ENCODE data around the gene SLC37A1.

Gene SLC37A1

GRCh38 chr21:42597487-42598158 lies 84.0 kb downstream of the SLC37A1 start:
- DNase-seq = no peak

GRCh38 chr21:42598159-42598735 lies 84.6 kb downstream of the SLC37A1 start:
- no peak for DNase-seq

DNA sequence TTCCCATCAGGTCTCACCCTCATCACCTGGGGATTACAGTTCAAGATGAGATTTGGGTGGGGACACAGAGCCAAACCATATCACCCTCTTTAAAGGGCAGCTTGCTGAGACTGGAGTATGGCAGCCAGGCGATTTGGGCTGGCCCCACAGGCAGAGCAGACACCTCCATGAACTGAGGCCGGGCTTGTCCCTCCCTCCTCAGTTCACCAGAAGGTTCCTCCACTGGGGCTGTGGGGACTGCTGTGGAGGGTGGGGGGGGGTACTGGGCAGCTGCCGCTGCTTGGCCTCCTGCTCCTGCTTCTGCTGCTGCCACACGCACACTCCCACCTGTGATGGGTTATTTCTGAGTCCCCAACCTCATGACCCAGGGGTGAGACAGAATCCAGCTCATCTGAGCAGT lies 85.8 kb downstream of the SLC37A1 start:
- no peak for DNase-seq

GRCh38 chr21:42599962-42600361 lies 86.3 kb downstream of the SLC37A1 start:
- DNase-seq = no peak

GRCh38 chr21:42601656-42602055 lies 88.0 kb downstream of the SLC37A1 start:
- no peak for DNase-seq

- DNase-seq = no peak
These were observed 93.5 kb downstream of the SLC37A1 start for GRCh38 chr21:42607102-42607501.

- DNase-seq = no peak
These were observed 94.0 kb downstream of the SLC37A1 start for GRCh38 chr21:42607525-42608102.

- no peak for DNase-seq
These were observed 94.8 kb downstream of the SLC37A1 start for GRCh38 chr21:42608446-42608845.

GRCh38 chr21:42609811-42610210 lies 96.2 kb downstream of the SLC37A1 start:
- DNase-seq = peak; percentile 31 to 46

DNA sequence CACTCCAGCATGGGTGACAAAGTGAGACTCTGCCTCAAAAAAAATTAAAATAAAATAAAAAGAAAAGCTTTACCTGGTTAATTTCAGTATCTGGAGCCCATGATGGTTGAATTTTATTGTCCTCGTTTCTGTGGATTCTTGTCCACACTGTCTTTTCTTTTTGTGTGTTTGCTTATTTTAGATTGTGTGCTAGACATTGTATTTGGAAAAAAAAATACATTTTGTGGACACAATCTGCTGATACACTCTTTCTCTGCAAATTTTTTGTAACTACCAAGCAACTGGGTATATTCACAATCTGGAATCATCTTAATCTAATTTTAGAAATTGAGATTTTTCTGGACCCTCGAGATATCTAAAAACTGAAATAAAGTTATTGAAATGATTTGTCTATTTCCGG lies 98.2 kb downstream of the SLC37A1 start:
- DNase-seq = no peak

DNA sequence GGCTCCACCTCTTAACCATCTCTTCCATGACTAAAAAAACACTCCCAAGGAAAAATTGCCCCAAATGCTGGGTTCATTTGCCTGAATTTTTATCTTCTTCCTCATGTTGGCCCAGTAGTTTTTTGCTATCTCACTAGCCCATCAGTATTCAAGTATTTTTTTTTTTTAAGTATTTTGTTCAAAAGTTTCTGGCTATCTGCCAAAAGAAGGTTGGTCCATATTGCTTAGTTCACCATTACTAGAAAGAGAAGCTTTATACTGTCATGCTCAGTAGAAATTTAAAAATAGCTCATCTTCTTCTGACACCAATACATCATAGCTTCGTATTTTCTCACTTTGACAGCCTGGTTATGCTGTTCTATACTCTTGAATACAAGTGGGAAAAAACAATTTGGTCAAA lies 98.7 kb downstream of the SLC37A1 start:
- no peak for DNase-seq

GRCh38 chr21:42613756-42614155 lies 100.1 kb downstream of the SLC37A1 start:
- no peak for DNase-seq

DNA sequence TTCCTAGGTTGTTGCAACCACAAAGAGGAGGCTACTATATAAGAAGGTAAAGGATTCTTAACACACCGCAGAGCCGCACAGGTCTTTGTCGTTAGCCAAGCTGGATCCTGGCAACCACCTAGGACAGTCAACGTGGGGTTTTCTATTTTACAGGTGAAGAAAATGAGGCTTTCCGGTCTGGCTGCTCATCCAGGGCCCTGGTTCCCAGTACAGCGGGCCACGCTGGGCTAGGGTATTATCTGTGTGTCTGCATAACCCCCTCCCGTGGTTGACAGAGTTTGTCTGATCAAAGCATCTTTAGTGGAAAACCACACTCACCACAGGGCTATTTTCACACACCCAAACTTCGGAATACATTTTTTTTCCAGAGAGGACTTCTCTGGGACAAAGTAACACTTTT lies 100.7 kb downstream of the SLC37A1 start:
- peak; percentile 24 to 59 for DNase-seq

GRCh38 chr21:42614811-42615351 lies 101.2 kb downstream of the SLC37A1 start:
- DNase-seq = peak; percentile 61 to 62

DNA sequence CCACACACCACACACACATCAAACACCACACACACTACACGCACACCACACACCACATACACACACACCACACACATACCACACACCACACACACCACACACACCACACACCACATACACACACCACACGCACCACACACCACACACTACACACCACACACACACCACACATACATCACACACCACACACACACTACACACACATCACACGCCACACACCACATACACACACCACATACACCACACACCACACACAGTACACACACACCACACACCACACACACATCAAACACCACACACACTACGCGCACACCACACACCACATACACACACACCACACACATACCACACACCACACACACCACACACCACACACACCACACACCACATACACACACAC lies 101.7 kb downstream of the SLC37A1 start:
- DNase-seq = peak in 1 of 2 donors; percentile 21

DNA sequence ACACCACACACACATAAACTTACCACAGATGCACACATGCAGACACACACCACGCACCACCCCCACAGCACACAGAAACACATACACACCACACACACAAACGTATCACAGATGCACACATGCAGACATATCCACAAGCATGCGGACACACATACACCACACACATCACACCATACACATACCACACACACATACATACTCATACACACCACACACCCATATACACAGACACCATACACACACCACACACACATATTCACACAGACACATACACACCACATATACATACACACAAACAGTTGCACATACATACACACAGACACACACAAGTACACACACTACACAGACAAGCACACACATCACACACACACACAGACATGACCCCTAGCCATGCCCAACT lies 102.3 kb downstream of the SLC37A1 start:
- no peak for DNase-seq

GRCh38 chr21:42616446-42616845 lies 102.8 kb downstream of the SLC37A1 start:
- DNase-seq = no peak

- DNase-seq = no peak
These were observed 103.3 kb downstream of the SLC37A1 start for GRCh38 chr21:42616941-42617340.

- no peak for DNase-seq
These were observed 103.8 kb downstream of the SLC37A1 start for GRCh38 chr21:42617486-42617885.

DNA sequence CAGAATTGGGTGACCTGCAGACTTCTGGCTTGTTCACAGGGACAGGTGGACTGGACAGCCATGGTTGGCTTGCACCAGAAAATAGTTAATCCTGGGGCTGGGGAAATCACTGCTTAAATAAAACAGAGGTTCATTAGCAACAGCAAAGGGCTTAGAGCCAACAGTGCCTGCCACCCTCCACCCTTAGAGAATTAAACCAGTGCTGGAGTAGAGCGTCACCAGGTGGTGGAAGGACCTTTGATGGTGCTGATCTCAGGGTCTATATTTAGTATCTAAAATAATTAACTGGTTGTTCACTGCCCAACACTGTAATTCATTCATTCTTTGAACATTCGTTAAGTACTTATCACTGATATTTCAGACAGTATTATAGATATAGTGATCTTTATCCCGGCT lies 105.1 kb downstream of the SLC37A1 start:
- DNase-seq = no peak

DNA sequence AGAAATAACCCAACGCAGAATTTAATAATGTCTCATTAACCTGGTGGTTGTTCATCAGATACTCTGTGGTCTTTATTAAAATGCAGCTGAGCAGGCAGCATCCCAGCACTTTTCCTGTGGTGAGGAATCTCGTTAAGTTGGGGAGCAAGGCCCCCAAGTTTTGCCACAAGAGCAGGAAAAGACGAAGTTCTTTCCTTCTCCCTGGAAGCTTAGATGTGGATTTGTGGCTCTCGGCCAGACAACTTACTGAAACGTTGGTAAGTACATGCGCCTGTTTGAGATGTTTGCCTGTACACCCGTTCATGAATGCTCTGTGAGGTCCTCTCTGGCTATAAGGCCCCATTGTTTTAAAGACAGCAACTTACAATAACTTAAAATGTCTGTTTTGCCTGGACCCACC lies 105.5 kb downstream of the SLC37A1 start:
- no peak for DNase-seq

- DNase-seq = no peak
These were observed 106.2 kb downstream of the SLC37A1 start for GRCh38 chr21:42619841-42620240.

DNA sequence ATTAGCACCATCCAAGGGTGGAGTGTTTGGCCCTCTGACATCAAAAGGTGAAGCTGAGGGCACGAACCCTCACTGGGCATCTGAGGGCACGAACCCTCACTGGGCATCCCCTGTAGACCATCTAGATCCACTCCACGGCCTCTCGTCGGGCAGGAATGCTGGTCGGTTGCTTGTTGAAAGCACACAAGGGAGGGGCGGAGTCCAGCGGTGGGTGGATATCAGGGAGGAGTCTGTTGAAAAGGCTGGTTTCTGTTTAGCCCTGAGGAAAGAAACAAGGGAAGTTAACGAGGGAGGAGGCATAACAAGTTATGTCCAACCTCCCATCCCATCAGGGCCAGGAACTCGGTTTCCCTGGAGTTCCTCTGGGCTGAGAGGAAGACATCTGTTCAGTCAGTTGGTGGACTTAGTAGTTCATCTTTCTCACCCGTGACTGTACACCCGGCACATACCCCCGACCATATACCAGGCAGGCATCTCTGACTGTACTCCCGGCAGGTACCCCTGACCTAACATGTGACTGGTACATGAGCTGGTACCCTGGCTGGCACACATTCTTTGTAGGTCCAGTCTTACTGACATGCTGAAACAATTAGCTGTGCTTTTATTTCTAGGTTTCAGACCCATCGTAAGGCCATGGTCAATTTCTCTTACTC lies 107.6 kb downstream of the SLC37A1 start:
- no peak for DNase-seq

- DNase-seq = no peak
These were observed 108.1 kb downstream of the SLC37A1 start for GRCh38 chr21:42621819-42622177.

Measured in CD4-positive, alpha-beta T cell treated with Interleukin-1 beta for 1 hour (primary cell).